ENCODE measurements around the gene ZP1. TPM values are rescaled to one million over a fixed set of nuclear protein-coding genes. Genes with fewer than 3 reads are reported as not detected.

ZP1 gene
- total and polyA plus RNA-seq, 2 of the 13 experiments (the other 11 are each of a cell fraction or from before 2014, with no cell fraction given): 0.16 TPM; not detected in 1

- TF ChIP-seq ZNF547 (CRISPR knock-in tag; IDR thresholded peaks at IDR 0.05) (no peak), ZNF263 (CRISPR knock-in tag; IDR thresholded peaks at IDR 0.05) (peak; percentile 61; the same call in 1 of the 2 replicates), THAP7 (CRISPR knock-in tag; IDR thresholded peaks at IDR 0.05) (peak; percentile 79; the same call in 1 of the 2 replicates), EEA1 (CRISPR knock-in tag; IDR thresholded peaks at IDR 0.05; ENCODE audit: borderline replicate concordance) (no peak), GTF2F1 (IDR thresholded peaks at IDR 0.05; ENCODE audit: low read length) (no peak), ZFP91 (CRISPR knock-in tag; IDR thresholded peaks at IDR 0.05; ENCODE audit: borderline replicate concordance) (peak; percentile 69), RARA (CRISPR knock-in tag; IDR thresholded peaks at IDR 0.05) (peak; percentile 97), CREB3 (CRISPR knock-in tag; IDR thresholded peaks at IDR 0.05) (no peak), ZNF7 (CRISPR knock-in tag; IDR thresholded peaks at IDR 0.05) (no peak), POLR2AphosphoS5 (IDR thresholded peaks at IDR 0.05; ENCODE audit: low read depth, low read length) (no peak), ZUFSP (CRISPR knock-in tag; IDR thresholded peaks at IDR 0.05; ENCODE audit: borderline replicate concordance) (no peak), NFAT5 (CRISPR knock-in tag; IDR thresholded peaks at IDR 0.05) (no peak; the same call in 1 of the 2 replicates), SNAPC5 (CRISPR knock-in tag; IDR thresholded peaks at IDR 0.05; ENCODE audit: borderline replicate concordance) (no peak), ZNF597 (CRISPR knock-in tag; IDR thresholded peaks at IDR 0.05) (no peak)
Observed at GRCh38 chr11:60880643-60881282, 13.4 kb downstream of the ZP1 start (continued).
